Testis (tissue), 2 donors: ENCODE data around the gene PATE4.

ENCODE experiments used
- CTCF ChIP-seq, 3 experiments: fragments of 450-650 bp in 2 of 3; fragments of 200-600 bp in 1 of 3; sonication (generic) in 1 of 3; IDR thresholded peaks; one replicate each; pipeline ENCODE4 v1.5.1; 2016 to 2019; ENCODE audit warnings: antibody characterized with exemption in 3 of 3, mild to moderate bottlenecking in 2 of 3, moderate library complexity in 1 of 3
- POLR2A ChIP-seq: fragments of 450-650 bp; IDR thresholded peaks from one replicate; pipeline ENCODE4 v1.6.1; 2017; ENCODE audit warnings: antibody characterized with exemption, mild to moderate bottlenecking, moderate library complexity

DNA sequence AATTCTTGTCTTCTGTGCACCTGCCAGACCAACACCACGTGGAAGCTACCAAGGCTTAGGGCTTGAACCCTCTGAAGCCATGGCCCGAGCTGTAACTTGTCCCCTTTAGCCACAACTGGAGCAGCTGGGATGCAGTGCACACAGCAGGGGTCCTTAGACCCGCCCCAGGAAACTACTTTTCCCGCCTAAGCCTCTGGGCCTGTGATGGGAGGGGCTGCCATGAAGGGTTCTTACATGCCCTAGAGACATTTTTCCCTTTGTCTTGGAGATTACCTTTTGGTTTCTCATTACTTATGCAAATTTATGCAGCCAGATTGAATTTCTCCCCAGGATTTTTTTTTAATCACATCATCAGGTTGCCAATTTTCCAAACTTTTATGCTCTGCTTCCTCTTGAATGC, 35.5 kb upstream of the PATE4 start:
- TF ChIP-seq CTCF (IDR thresholded peaks at IDR 0.05) = no peak
- no peak for TF ChIP-seq POLR2A
